CD8-positive, alpha-beta memory T cell (primary cell): ENCODE data around the gene RCN2. TPM values are rescaled to one million over a fixed set of nuclear protein-coding genes. Genes with fewer than 3 reads are reported as not detected.

ENCODE experiments used
- CTCF ChIA-PET: fragments of 350-600 bp; sonication (Branson Sonifier 250); formaldehyde crosslinking; loops from one replicate; lab custom pipeline; 2021; ENCODE audit warnings: antibody characterized with exemption; lab: Charles Lee
- POLR2A ChIA-PET: fragments of 350-600 bp; sonication (Branson Sonifier 250); formaldehyde crosslinking; loops from one replicate; lab custom pipeline; 2021; ENCODE audit warnings: antibody characterized with exemption; lab: Charles Lee
- DNase-seq, 5 donors: peaks; one replicate each; pipeline versions ENCODE4 v3.0.0 to v3.0.0-alpha.2; 2020 to 2022; ENCODE audit warnings: mixed read lengths in 1 of 5
- H3K27ac ChIP-seq: one replicate; pipeline ENCODE4 v1.7.0; 2013; ENCODE audit warnings: low read depth, mild to moderate bottlenecking, low read length, moderate library complexity
- H3K27me3 ChIP-seq: 2 replicates; pipeline ENCODE4 v1.7.0; 2013; ENCODE audit warnings: low read length, mild to moderate bottlenecking; ENCODE audit not compliant: insufficient read depth, poor library complexity, severe bottlenecking
- H3K36me3 ChIP-seq: 2 replicates; pipeline ENCODE4 v1.7.0; 2013; ENCODE audit warnings: mild to moderate bottlenecking, low read length, moderate library complexity; ENCODE audit not compliant: insufficient read depth
- H3K4me1 ChIP-seq: 2 replicates; pipeline ENCODE4 v1.7.0; 2013; ENCODE audit warnings: mild to moderate bottlenecking, low read length, moderate library complexity; ENCODE audit not compliant: insufficient read depth
- H3K4me3 ChIP-seq: 2 replicates; pipeline ENCODE4 v1.7.0; 2013; ENCODE audit warnings: mild to moderate bottlenecking, low read length
- H3K9me3 ChIP-seq: 2 replicates; pipeline ENCODE4 v1.7.0; 2013; ENCODE audit warnings: mild to moderate bottlenecking, low read length
- H3K27ac Mint-ChIP-seq, 8 donors: one replicate each; pipeline ENCODE4 v1.8.0; 2020 to 2021; ENCODE audit warnings: mixed read lengths in 8 of 8, mild to moderate bottlenecking in 6 of 8, inconsistent platforms in 3 of 8, moderate library complexity in 3 of 8
- H3K27me3 Mint-ChIP-seq, 2 donors: one replicate each; pipeline ENCODE4 v1.8.0; 2020 to 2021; ENCODE audit warnings: mixed read lengths in 2 of 2, mild to moderate bottlenecking in 1 of 2, moderate library complexity in 1 of 2
- H3K36me3 Mint-ChIP-seq, 3 donors: one replicate each; pipeline ENCODE4 v1.8.0; 2020 to 2021; ENCODE audit warnings: mixed read lengths in 3 of 3, inconsistent platforms in 1 of 3, mild to moderate bottlenecking in 1 of 3
- H3K4me1 Mint-ChIP-seq, 3 donors: one replicate each; pipeline ENCODE4 v1.8.0; 2020 to 2021; ENCODE audit warnings: mixed read lengths in 3 of 3, inconsistent platforms in 1 of 3, mild to moderate bottlenecking in 1 of 3
- H3K4me3 Mint-ChIP-seq, 7 donors: one replicate each; pipeline ENCODE4 v1.8.0; 2020 to 2021; ENCODE audit warnings: mixed read lengths in 7 of 7, mild to moderate bottlenecking in 6 of 7, moderate library complexity in 4 of 7, inconsistent platforms in 2 of 7
- H3K9me3 Mint-ChIP-seq, 5 donors: one replicate each; pipeline ENCODE4 v1.8.0; 2020 to 2022; ENCODE audit warnings: mixed read lengths in 5 of 5, mild to moderate bottlenecking in 3 of 5, moderate library complexity in 2 of 5, inconsistent platforms in 1 of 5
- polyA plus RNA-seq: library from polyadenylated mRNA; unstranded; fragments of 300-500 nt; fragmentation: Illumina TruSeq; gene quantifications from one replicate; pipeline ENCODE4 v1.2.3, GENCODE V29; 2021
- total RNA-seq, 2 experiments: library from RNA; stranded (reverse); gene quantifications; one replicate each; pipeline ENCODE4 v1.2.3, GENCODE V29; 2021

RCN2 gene
- total and polyA plus RNA-seq, 3 experiments from 2014 or later, result 35.9 to 54.2 (median 37.1) TPM

DNA sequence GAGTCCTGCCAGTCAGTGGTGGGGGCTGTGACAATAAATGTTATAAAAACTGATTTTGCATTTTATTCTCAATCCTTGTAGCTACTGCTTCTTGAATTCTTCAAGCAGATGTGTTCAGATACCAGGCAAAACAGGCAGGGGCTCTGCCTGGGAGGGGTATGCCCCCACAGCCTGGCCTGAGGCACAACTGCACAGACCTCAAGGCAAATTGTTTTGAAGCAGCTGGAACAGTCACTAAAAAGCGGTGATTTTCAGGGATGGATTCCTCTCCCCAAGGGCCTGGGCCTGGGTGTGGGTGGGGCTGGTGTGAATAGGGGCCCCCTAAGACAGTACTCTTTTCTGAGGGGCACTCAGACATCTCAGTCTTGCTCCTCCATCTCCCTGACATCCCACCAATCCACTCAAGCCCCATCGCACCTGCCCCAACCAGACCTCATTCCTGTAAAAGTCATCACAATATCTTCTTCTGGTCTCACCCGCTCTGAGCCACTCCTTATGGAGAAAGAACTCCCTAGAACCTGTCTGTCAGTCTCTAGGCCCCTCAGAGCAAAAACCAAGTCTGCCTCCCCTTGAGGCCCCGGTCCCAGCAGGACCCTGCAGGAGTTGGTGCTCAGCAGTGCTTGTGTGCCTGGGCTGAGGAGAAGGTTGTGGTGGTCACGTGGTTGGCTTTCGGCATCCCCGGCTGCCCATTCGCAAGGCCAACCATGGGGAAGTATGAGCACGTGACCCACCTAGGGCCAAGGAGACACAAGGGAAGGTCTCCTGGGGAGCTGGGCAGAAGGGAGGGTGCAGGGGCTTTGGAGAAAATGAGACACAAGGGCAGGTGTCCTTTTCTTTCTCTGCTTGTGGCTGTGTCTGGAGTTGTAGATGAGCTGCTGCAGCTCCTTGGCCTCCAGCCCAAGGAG is 60.4 kb downstream of the RCN2 start:
- Histone ChIP-seq H3K4me3 (no peak overlapping the region), H3K9me3 (no peaks in the 10 kb centered on the region), H3K27me3 (no peaks in the 10 kb centered on the region), H3K36me3 (no peaks in the 10 kb centered on the region), H3K4me1 (peaks cover 48% of the 10 kb centered on the region), H3K27ac (no peak overlapping the region)
- H3K4me3 Mint-ChIP-seq, result peak overlapping the region in 3 of 7 donors; percentile 6 to 81 (median 40)
- H3K36me3 Mint-ChIP-seq, result peaks cover 0 to 15% (median 0%) of the 10 kb centered on the region in 3 donors
- H3K4me1 Mint-ChIP-seq, result peaks cover 47 to 69% (median 52%) of the 10 kb centered on the region in 3 donors
- no peaks in the 10 kb centered on the region for H3K9me3 Mint-ChIP-seq
- POLR2A ChIA-PET, result interaction anchor here (0.6 kb wide), 1 partner anchor 332 kb away, joined by 3 read pairs; no protein-coding TSS in a partner anchor
- CTCF ChIA-PET, result interaction anchor here (1.6 kb wide), 1 partner anchor 31 kb away, joined by 4 read pairs; no protein-coding TSS in a partner anchor
- H3K27ac Mint-ChIP-seq, result peak overlapping the region; percentile 24 to 97 (median 84)
- peak in 1 of 5 donors; percentile 33 for DNase-seq
- no peaks in the 10 kb centered on the region for H3K27me3 Mint-ChIP-seq

DNA sequence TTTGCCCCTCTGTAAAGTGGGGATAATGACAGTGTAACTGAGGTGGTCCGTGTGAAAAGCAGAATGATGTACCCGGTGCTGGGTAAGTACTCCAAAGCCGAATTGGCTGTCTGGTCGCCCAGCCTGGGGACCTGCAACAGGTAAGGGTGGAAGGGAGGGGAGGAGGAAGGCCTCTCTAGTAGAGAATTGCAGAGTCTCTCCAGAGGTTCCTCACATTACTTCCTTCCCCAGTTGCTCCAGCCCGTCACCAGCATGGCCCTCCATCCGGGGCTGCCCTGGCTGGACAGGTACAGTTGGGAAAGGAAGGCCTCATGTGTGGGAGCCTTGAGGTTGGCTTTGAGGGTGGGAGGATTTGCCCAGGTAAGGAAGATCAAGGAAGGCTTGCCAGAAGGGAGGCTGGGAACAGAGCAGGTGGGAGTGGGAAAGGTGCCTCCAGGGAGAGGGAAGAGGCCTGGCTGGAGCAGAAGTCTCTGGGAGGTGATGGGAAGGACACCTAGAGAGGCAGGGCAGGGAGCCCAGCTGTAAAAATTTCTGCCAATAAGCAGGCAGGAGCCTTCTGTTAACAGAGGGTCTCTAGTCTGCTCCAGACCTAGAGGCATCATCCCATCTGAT is 61.7 kb downstream of the RCN2 start:
- H3K4me1 ChIP-seq, result peaks cover 50% of the 10 kb centered on the region
- no peaks in the 10 kb centered on the region for H3K27me3 Mint-ChIP-seq
- H3K36me3 Mint-ChIP-seq, result peaks cover 0 to 22% (median 0%) of the 10 kb centered on the region in 3 donors
- no peaks in the 10 kb centered on the region for H3K36me3 ChIP-seq
- no peaks in the 10 kb centered on the region for H3K9me3 Mint-ChIP-seq
- ChIA-PET POLR2A (interaction anchor here (1.3 to 8.0 kb wide), 4 partner anchors 10 to 39 kb away, joined by 3 to 97 read pairs (median 22); no protein-coding TSS in a partner anchor), CTCF (interaction anchor here (0.8 to 6.1 kb wide), 5 partner anchors 10 to 32 kb away, joined by 3 to 63 read pairs (median 6); no protein-coding TSS in a partner anchor)
- H3K4me1 Mint-ChIP-seq, result peaks cover 50 to 70% (median 53%) of the 10 kb centered on the region in 3 donors
- H3K4me3 ChIP-seq, result no peak overlapping the region
- no peak overlapping the region for H3K27ac ChIP-seq
- peak overlapping the region; percentile 86 to 100 (median 97) for H3K27ac Mint-ChIP-seq
- DNase-seq, result peak in 1 of 5 donors; percentile 36
- no peaks in the 10 kb centered on the region for H3K27me3 ChIP-seq
- peak overlapping the region; percentile 81 to 99 (median 97) for H3K4me3 Mint-ChIP-seq
- H3K9me3 ChIP-seq, result no peaks in the 10 kb centered on the region

DNA sequence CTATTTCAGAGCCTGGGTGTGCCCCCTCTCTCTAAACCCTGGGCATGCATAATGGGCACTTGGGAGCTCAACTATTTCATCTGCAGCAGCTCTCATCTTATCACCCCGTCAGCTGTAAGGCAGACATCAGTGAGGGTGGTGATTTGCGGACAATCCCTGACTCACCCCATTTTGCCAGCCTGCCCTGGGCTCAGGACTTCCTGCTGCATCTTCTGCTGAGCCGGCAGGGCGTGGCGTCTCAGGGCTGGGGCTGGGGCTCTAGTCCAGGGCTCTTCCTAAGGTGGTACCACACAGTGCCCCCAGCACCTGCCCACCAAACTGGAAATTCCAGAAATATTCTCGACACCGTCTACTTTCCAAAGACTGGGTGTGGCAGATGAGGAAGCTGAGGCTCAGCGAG is 62.5 kb downstream of the RCN2 start:
- DNase-seq, result peak; percentile 25 to 77 (median 52)
- CTCF ChIA-PET, result interaction anchor here (0.8 to 6.8 kb wide), 9 partner anchors 9 to 33 kb away, joined by 3 to 63 read pairs (median 6); no protein-coding TSS in a partner anchor
- Histone ChIP-seq H3K36me3 (no peaks in the 10 kb centered on the region), H3K27me3 (no peaks in the 10 kb centered on the region), H3K27ac (peak overlapping the region; percentile 57), H3K4me1 (peaks cover 50% of the 10 kb centered on the region), H3K4me3 (peak overlapping the region; percentile 92), H3K9me3 (no peaks in the 10 kb centered on the region)
- POLR2A ChIA-PET, result interaction anchor here (0.6 to 8.0 kb wide), 6 partner anchors 11 to 657 kb away, joined by 3 to 97 read pairs (median 6); no protein-coding TSS in a partner anchor
- H3K27ac Mint-ChIP-seq, result peak overlapping the region; percentile 86 to 100 (median 97)
- H3K4me3 Mint-ChIP-seq, result peak overlapping the region; percentile 81 to 99 (median 97)
- no peaks in the 10 kb centered on the region for H3K9me3 Mint-ChIP-seq
- H3K4me1 Mint-ChIP-seq, result peaks cover 51 to 70% (median 53%) of the 10 kb centered on the region in 3 donors
- no peaks in the 10 kb centered on the region for H3K27me3 Mint-ChIP-seq
- H3K36me3 Mint-ChIP-seq, result peaks cover 0 to 30% (median 2%) of the 10 kb centered on the region in 3 donors

DNA sequence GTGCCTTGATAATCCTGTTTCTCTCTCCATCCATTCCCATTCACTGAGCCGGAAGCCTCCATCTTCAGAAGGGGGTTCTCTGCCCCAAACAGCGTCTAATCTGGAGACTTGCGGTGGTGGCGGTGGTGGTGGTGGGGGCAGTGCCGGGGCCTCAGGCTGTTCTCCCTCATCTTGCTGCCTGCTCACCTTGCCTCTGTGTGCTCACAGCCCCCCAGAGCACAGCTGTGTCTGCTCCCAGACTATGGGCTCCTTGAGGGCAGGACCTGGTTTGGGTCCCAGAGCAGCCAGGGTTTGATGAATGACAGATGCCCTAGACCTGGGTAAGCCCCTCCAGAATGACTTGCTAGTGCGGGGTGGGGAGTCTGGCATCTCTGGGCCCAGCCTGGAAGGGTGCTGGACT is 62.9 kb downstream of the RCN2 start:
- Mint-ChIP-seq H3K27ac (peak overlapping the region; percentile 86 to 100 (median 97)), H3K9me3 (no peaks in the 10 kb centered on the region), H3K4me3 (peak overlapping the region; percentile 81 to 99 (median 97)), H3K4me1 (peaks cover 56 to 72% (median 56%) of the 10 kb centered on the region in 3 donors), H3K36me3 (peaks cover 0 to 35% (median 2%) of the 10 kb centered on the region in 3 donors), H3K27me3 (no peaks in the 10 kb centered on the region)
- peak overlapping the region; percentile 92 for H3K4me3 ChIP-seq
- DNase-seq, result no peak
- POLR2A ChIA-PET, result interaction anchor here (0.5 to 8.0 kb wide), 7 partner anchors 12 to 657 kb away, joined by 3 to 97 read pairs (median 7); partner anchors contain the start of gene RCN2
- CTCF ChIA-PET, result interaction anchor here (0.9 to 6.8 kb wide), 10 partner anchors 9 to 29 kb away, joined by 3 to 63 read pairs (median 9); no protein-coding TSS in a partner anchor
- no peaks in the 10 kb centered on the region for H3K27me3 ChIP-seq
- H3K4me1 ChIP-seq, result peaks cover 54% of the 10 kb centered on the region
- H3K36me3 ChIP-seq, result peaks cover under 1% of the 10 kb centered on the region
- H3K27ac ChIP-seq, result peak overlapping the region; percentile 57
- H3K9me3 ChIP-seq, result no peaks in the 10 kb centered on the region

DNA sequence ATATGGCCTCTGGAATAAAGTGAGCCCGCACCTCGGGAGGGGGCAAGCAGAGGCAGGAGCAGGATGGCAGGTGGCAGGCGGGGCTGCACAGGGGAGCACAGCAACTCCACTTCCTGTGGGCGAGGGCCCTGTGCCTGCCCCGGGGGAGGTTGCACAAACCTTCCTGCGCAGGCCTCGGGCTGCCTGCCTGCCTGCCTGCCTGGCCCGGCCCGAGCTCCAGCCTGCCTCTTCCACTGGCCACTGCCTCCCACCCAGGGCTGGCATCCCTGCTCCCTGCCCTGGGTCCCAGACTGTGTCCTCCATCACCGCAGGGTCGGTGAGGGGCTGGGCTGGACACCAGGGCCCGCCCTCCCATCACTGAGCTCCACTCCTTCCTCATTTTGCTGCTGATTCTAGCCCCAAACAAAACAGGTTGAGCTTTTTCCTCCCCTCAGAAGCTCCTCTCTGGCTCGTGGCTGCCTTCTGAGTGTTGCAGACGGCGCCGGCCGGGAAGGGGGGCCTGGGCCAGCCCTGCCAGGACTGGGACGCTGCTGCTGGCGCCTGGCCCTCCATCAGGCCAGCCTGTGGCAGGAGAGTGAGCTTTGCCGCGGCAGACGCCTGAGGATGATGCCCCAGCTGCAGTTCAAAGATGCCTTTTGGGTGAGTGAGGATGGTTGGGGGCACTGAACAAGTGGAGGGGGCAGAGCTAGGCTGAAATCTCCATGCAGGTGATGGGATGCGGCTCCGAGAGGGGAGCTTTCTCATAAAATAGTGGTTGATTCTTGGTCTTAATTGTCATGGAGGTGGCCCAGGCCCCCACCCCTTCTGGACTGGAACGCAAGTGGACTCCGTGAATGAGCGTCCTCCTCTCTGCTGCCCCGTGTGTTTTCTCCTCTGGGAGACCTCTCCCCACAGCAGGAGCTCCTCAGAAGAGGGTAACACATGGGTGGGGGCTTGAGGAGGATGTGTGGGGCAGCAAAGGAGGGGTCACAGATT is 63.7 kb downstream of the RCN2 start, which contains the start of gene PSTPIP1:
TSS of gene PSTPIP1 (plus strand) at position 156 of the 975 bp plus-strand sequence. CDS start at position 604, 448 bp downstream.
- peak; percentile 48 to 83 (median 70) for DNase-seq
- H3K36me3 ChIP-seq, result peaks cover 6% of the 10 kb centered on the region
- H3K27ac Mint-ChIP-seq, result peak within 1 kb of the TSS; percentile 86 to 100 (median 97)
- peak within 1 kb of the TSS; percentile 57 for H3K27ac ChIP-seq
- POLR2A ChIA-PET, result interaction anchor here (0.5 to 8.0 kb wide), 11 partner anchors 8 to 462 kb away, joined by 3 to 97 read pairs (median 5); partner anchors contain the start of genes RCN2, SCAPER and TSPAN3
- CTCF ChIA-PET, result interaction anchor here (0.9 to 6.8 kb wide), 13 partner anchors 9 to 39 kb away, joined by 3 to 63 read pairs (median 7); no protein-coding TSS in a partner anchor
- no peaks in the 10 kb centered on the region for H3K9me3 ChIP-seq
- peak within 1 kb of the TSS; percentile 81 to 99 (median 97) for H3K4me3 Mint-ChIP-seq
- no peaks in the 10 kb centered on the region for H3K27me3 ChIP-seq
- no peaks in the 10 kb centered on the region for H3K9me3 Mint-ChIP-seq
- peaks cover 0 to 41% (median 2%) of the 10 kb centered on the region in 3 donors for H3K36me3 Mint-ChIP-seq
- H3K27me3 Mint-ChIP-seq, result no peaks in the 10 kb centered on the region
- peak within 1 kb of the TSS; percentile 92 for H3K4me3 ChIP-seq
- H3K4me1 Mint-ChIP-seq, result peaks cover 58 to 74% (median 64%) of the 10 kb centered on the region in 3 donors
- peaks cover 62% of the 10 kb centered on the region for H3K4me1 ChIP-seq

DNA sequence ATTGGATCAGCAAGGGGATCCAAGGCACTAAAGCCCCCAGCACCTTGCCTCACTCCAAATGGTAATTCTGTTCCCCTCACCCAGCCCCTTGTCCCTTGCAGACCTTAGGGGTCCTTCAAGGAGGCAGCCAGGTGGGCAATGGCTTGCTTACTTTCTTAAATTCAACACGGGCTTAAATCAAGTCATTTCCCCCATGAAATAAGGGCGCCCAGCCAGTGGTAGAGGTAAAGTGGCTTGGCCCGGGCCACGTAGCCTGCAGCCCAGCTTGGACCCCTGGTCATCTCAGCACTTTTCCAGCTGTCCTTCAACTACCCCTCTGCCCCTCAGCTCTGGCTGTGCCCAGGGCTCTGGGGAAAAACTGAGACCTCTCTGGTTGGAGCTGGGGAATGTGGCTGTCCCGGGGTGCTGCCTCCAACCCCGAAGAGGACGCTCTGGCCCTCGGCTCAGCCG is 64.6 kb downstream of the RCN2 start:
- no peaks in the 10 kb centered on the region for H3K9me3 ChIP-seq
- no peaks in the 10 kb centered on the region for H3K9me3 Mint-ChIP-seq
- CTCF ChIA-PET, result interaction anchor here (1.0 to 6.8 kb wide), 13 partner anchors 11 to 39 kb away, joined by 3 to 63 read pairs (median 6); no protein-coding TSS in a partner anchor
- H3K27ac Mint-ChIP-seq, result peak overlapping the region; percentile 86 to 100 (median 97)
- H3K4me1 ChIP-seq, result peaks cover 70% of the 10 kb centered on the region
- no peaks in the 10 kb centered on the region for H3K27me3 ChIP-seq
- H3K36me3 Mint-ChIP-seq, result peaks cover 0 to 48% (median 7%) of the 10 kb centered on the region in 3 donors
- POLR2A ChIA-PET, result interaction anchor here (0.5 to 8.0 kb wide), 7 partner anchors 8 to 414 kb away, joined by 3 to 97 read pairs (median 4); partner anchors contain the start of genes RCN2 and TSPAN3
- H3K27ac ChIP-seq, result peak overlapping the region; percentile 57
- no peaks in the 10 kb centered on the region for H3K27me3 Mint-ChIP-seq
- peak in 1 of 5 donors; percentile 17 for DNase-seq
- peak overlapping the region; percentile 81 to 99 (median 97) for H3K4me3 Mint-ChIP-seq
- peak overlapping the region; percentile 92 for H3K4me3 ChIP-seq
- H3K4me1 Mint-ChIP-seq, result peaks cover 60 to 78% (median 72%) of the 10 kb centered on the region in 3 donors
- peaks cover 6% of the 10 kb centered on the region for H3K36me3 ChIP-seq
